ENCODE results near the gene SRP68.

SRP68 gene

GRCh38 chr17:76022285-76022684 is 50.0 kb downstream of the SRP68 start:
- TF ChIP-seq CREB1 (IDR thresholded peaks at IDR 0.05; ENCODE audit: low read depth) (no peak), TEAD4 (IDR thresholded peaks at IDR 0.05) (no peak), EP300 (IDR thresholded peaks at IDR 0.05; ENCODE audit: borderline replicate concordance) (no peak)
- TF ChIP-seq, protein P1, sequence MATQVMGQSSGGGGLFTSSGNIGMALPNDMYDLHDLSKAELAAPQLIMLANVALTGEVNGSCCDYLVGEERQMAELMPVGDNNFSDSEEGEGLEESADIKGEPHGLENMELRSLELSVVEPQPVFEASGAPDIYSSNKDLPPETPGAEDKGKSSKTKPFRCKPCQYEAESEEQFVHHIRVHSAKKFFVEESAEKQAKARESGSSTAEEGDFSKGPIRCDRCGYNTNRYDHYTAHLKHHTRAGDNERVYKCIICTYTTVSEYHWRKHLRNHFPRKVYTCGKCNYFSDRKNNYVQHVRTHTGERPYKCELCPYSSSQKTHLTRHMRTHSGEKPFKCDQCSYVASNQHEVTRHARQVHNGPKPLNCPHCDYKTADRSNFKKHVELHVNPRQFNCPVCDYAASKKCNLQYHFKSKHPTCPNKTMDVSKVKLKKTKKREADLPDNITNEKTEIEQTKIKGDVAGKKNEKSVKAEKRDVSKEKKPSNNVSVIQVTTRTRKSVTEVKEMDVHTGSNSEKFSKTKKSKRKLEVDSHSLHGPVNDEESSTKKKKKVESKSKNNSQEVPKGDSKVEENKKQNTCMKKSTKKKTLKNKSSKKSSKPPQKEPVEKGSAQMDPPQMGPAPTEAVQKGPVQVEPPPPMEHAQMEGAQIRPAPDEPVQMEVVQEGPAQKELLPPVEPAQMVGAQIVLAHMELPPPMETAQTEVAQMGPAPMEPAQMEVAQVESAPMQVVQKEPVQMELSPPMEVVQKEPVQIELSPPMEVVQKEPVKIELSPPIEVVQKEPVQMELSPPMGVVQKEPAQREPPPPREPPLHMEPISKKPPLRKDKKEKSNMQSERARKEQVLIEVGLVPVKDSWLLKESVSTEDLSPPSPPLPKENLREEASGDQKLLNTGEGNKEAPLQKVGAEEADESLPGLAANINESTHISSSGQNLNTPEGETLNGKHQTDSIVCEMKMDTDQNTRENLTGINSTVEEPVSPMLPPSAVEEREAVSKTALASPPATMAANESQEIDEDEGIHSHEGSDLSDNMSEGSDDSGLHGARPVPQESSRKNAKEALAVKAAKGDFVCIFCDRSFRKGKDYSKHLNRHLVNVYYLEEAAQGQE (IDR thresholded peaks at IDR 0.05; ENCODE audit: low read depth), result no peak

GRCh38 chr17:76019833-76020467 is 52.4 kb downstream of the SRP68 start:
- TF ChIP-seq TCF12 (IDR thresholded peaks at IDR 0.05; ENCODE audit: low read depth) (no peak), TEAD4 (IDR thresholded peaks at IDR 0.05) (no peak), USF1 (IDR thresholded peaks at IDR 0.05) (no peak), ZBTB7A (IDR thresholded peaks at IDR 0.05; ENCODE audit: low read depth) (no peak), CREB1 (IDR thresholded peaks at IDR 0.05; ENCODE audit: low read depth) (no peak), MAX (IDR thresholded peaks at IDR 0.05) (no peak), EP300 (IDR thresholded peaks at IDR 0.05; ENCODE audit: borderline replicate concordance) (no peak), NFIC (IDR thresholded peaks at IDR 0.05) (no peak), EGR1 (IDR thresholded peaks at IDR 0.05) (no peak), CEBPB (IDR thresholded peaks at IDR 0.05) (no peak), RAD21 (IDR thresholded peaks at IDR 0.05; ENCODE audit: low read depth) (no peak)

DNA sequence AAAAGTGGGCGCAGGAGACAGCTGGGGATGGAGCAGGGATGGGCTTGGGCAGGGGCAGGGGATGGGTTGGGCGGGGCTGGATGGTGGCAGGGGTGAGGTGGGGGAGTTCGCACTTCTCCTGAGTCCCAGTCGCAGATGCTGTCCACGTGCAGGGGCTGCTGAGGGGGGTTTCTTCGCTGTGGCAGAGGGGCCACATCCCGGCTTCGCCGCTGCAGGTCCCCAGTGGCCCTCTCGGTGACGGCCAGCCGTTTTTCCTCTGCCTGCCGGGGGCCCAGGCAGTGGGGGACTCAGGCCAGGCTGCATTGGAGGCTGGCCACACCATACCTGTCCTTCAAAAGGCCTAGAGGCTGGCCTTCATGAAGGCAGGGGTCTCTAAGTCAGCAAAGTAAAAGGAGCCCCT is 53.5 kb downstream of the SRP68 start:
- no peak for TF ChIP-seq EP300 (IDR thresholded peaks at IDR 0.05; ENCODE audit: borderline replicate concordance)
- no peak for TF ChIP-seq TCF12 (IDR thresholded peaks at IDR 0.05; ENCODE audit: low read depth)
- no peak for TF ChIP-seq USF1 (IDR thresholded peaks at IDR 0.05)
- TF ChIP-seq RAD21 (IDR thresholded peaks at IDR 0.05; ENCODE audit: low read depth), result no peak
- no peak for TF ChIP-seq NFIC (IDR thresholded peaks at IDR 0.05)
- no peak for TF ChIP-seq ZBTB7A (IDR thresholded peaks at IDR 0.05; ENCODE audit: low read depth)
- TF ChIP-seq FOXM1 (IDR thresholded peaks at IDR 0.05; ENCODE audit: borderline replicate concordance, low read depth), result no peak
- no peak for TF ChIP-seq EGR1 (IDR thresholded peaks at IDR 0.05)
- no peak for TF ChIP-seq CREB1 (IDR thresholded peaks at IDR 0.05; ENCODE audit: low read depth)

DNA sequence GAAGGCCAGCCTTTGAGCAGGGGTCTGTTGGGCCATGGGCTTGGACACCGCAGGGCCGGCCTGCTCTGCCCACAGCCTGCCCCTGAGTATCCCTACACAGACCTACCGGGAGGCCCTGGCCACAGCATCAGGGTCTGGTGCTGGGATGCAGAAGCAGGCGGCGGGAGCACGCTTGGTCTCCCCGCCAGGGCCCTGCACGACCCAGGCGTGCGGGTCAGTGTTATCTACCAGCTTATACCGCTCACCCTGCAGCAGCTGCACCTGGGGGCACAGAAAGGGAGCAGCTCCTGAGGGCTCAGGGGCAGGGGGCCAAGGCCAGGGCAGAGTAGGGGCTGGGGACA is 54.0 kb downstream of the SRP68 start:
- no peak for TF ChIP-seq TCF12 (IDR thresholded peaks at IDR 0.05; ENCODE audit: low read depth)
- TF ChIP-seq, protein P1 (IDR thresholded peaks at IDR 0.05; ENCODE audit: low read depth), result no peak
- TF ChIP-seq TAF1 (IDR thresholded peaks at IDR 0.05; ENCODE audit: low read depth), result no peak
- TF ChIP-seq YY1 (IDR thresholded peaks at IDR 0.05; ENCODE audit: low read depth), result no peak
- TF ChIP-seq ZBTB7A (IDR thresholded peaks at IDR 0.05; ENCODE audit: low read depth), result no peak
- TF ChIP-seq CEBPB (IDR thresholded peaks at IDR 0.05), result no peak
- no peak for TF ChIP-seq FOXM1 (IDR thresholded peaks at IDR 0.05; ENCODE audit: borderline replicate concordance, low read depth)
- TF ChIP-seq RAD21 (IDR thresholded peaks at IDR 0.05; ENCODE audit: low read depth), result no peak
- TF ChIP-seq USF1 (IDR thresholded peaks at IDR 0.05), result no peak
- no peak for TF ChIP-seq CREB1 (IDR thresholded peaks at IDR 0.05; ENCODE audit: low read depth)
- TF ChIP-seq MAX (IDR thresholded peaks at IDR 0.05), result no peak
- no peak for TF ChIP-seq TEAD4 (IDR thresholded peaks at IDR 0.05)
- TF ChIP-seq EGR1 (IDR thresholded peaks at IDR 0.05), result no peak
- no peak for TF ChIP-seq EP300 (IDR thresholded peaks at IDR 0.05; ENCODE audit: borderline replicate concordance)
- no peak for TF ChIP-seq NFIC (IDR thresholded peaks at IDR 0.05)

DNA sequence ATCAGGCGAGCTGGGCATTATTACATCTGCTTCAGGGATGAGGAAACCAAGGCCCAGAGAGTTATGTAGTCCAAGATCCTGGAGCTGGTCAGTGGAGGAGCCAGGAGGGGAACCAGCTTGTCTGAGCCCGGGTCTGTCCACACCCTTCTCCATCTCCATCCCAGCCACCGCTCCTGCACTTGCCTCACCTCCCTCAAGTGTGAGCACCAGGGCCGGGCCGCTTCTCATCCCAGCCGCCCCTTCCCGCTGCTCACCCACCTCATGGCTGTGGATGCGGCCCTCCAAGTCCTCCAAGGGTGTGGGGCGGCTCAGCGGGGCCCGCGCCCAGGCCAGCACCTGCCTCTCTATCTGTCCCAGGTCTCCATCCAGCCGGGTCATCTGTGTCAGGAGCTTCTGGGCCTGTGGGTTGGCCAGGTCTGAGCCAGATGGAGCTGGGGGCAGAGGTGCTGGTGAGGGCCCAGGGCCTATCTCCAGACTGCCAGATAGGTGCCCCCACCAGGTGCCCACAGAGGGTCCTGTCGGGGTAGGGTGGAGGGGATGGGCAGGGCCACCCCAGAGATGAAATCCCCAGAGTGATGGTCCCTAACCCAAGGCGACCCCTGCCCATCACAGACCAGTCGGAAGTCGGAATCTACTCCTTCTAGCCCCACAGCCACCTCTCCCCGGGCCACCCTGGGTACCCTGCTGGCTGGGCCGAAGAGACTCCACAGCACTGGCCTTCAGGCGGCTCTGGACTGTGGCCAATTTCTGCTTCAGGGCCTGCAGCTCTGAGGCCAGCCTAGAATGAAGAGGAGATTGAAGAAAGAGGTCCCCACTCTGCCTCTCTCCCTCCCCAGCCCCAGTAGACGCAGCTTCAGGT is 54.6 kb downstream of the SRP68 start:
- no peak for TF ChIP-seq ZBTB7A (IDR thresholded peaks at IDR 0.05; ENCODE audit: low read depth)
- no peak for TF ChIP-seq NFIC (IDR thresholded peaks at IDR 0.05)
- TF ChIP-seq TEAD4 (IDR thresholded peaks at IDR 0.05), result no peak
- no peak for TF ChIP-seq TAF1 (IDR thresholded peaks at IDR 0.05; ENCODE audit: low read depth)
- no peak for TF ChIP-seq RAD21 (IDR thresholded peaks at IDR 0.05; ENCODE audit: low read depth)
- no peak for TF ChIP-seq CEBPB (IDR thresholded peaks at IDR 0.05)
- TF ChIP-seq CREB1 (IDR thresholded peaks at IDR 0.05; ENCODE audit: low read depth), result no peak
- TF ChIP-seq MAX (IDR thresholded peaks at IDR 0.05), result no peak
- TF ChIP-seq, protein P1 (IDR thresholded peaks at IDR 0.05; ENCODE audit: low read depth), result no peak
- no peak for TF ChIP-seq EGR1 (IDR thresholded peaks at IDR 0.05)
- TF ChIP-seq EP300 (IDR thresholded peaks at IDR 0.05; ENCODE audit: borderline replicate concordance), result no peak
- TF ChIP-seq FOXM1 (IDR thresholded peaks at IDR 0.05; ENCODE audit: borderline replicate concordance, low read depth), result no peak
- TF ChIP-seq TCF12 (IDR thresholded peaks at IDR 0.05; ENCODE audit: low read depth), result no peak
- no peak for TF ChIP-seq YY1 (IDR thresholded peaks at IDR 0.05; ENCODE audit: low read depth)
- TF ChIP-seq USF1 (IDR thresholded peaks at IDR 0.05), result no peak

All from Ishikawa (cell line).